IMR-90 (cell line): ENCODE measurements around the gene C14orf39. TPM values are rescaled to one million over a fixed set of nuclear protein-coding genes. Genes with fewer than 3 reads are reported as not detected.

Experiments
- ATAC-seq: fragments of 200-7000 bp; cut with Tn5 transposase; 2 replicates; pipeline ENCODE4 v1.9.1; 2020; ENCODE audit warnings: low read depth, mild to moderate bottlenecking, moderate library complexity
- BruUV-seq: library from RNA; stranded (reverse); fragments of 400-500 nt; replicated peaks from 2 replicates; lab custom pipeline; 2021; lab: Mats Ljungman, UMichigan
- CTCF ChIA-PET: fragments of 300-600 bp; formaldehyde crosslinking; extraction: SDS; loops from one replicate; lab custom pipeline; 2021; ENCODE audit warnings: antibody characterized with exemption; lab: Yijun Ruan, JAX
- POLR2A ChIA-PET: fragments of 300-600 bp; sonication (Branson Sonifier 250); formaldehyde crosslinking; loops from one replicate; lab custom pipeline; 2022; ENCODE audit warnings: antibody characterized with exemption; ENCODE audit not compliant: unreplicated experiment; lab: Charles Lee
- DNase-seq: peaks from one replicate; pipeline ENCODE4 v3.0.0; 2013
- H2AFZ ChIP-seq: replicated peaks from 2 replicates; pipeline ENCODE3; 2013; ENCODE audit warnings: low read length, mild to moderate bottlenecking; ENCODE audit not compliant: poor library complexity
- H2AK5ac ChIP-seq: 2 replicates; pipeline ENCODE4 v1.6.1; 2013; ENCODE audit warnings: low read depth, low read length, inconsistent platforms
- H2AK9ac ChIP-seq: replicated peaks from 2 replicates; pipeline ENCODE3; 2013; ENCODE audit warnings: mild to moderate bottlenecking, low read depth, low read length, moderate library complexity; ENCODE audit not compliant: poor library complexity
- H2BK120ac ChIP-seq: 2 replicates; pipeline ENCODE4 v1.6.1; 2013; ENCODE audit warnings: low read depth, low read length, inconsistent platforms
- H2BK15ac ChIP-seq: 3 replicates; pipeline ENCODE4 v1.6.1; 2013; ENCODE audit warnings: low read depth, low read length, inconsistent platforms
- H2BK20ac ChIP-seq: 2 replicates; pipeline ENCODE4 v1.6.1; 2013; ENCODE audit warnings: low read depth, mild to moderate bottlenecking, inconsistent platforms, low read length, moderate library complexity
- H2BK5ac ChIP-seq: 2 replicates; pipeline ENCODE4 v1.6.1; 2013; ENCODE audit warnings: mild to moderate bottlenecking, low read depth, low read length, inconsistent platforms; ENCODE audit not compliant: poor library complexity, severe bottlenecking
- H3K14ac ChIP-seq: replicated peaks from 2 replicates; pipeline ENCODE4 v1.6.1; 2013; ENCODE audit warnings: low read depth, low read length, inconsistent platforms
- H3K18ac ChIP-seq: 2 replicates; pipeline ENCODE4 v1.6.1; 2013; ENCODE audit warnings: low read depth, low read length, control low read depth
- H3K23ac ChIP-seq: 2 replicates; pipeline ENCODE4 v1.6.1; 2013; ENCODE audit warnings: low read depth, low read length, inconsistent platforms
- H3K27ac ChIP-seq: 2 replicates; pipeline ENCODE4 v1.5.1; 2013; ENCODE audit warnings: mild to moderate bottlenecking, control low read depth, low read length; ENCODE audit not compliant: insufficient read depth
- H3K27me3 ChIP-seq: 2 replicates; pipeline ENCODE4 v1.6.1; 2013; ENCODE audit warnings: low read length; ENCODE audit not compliant: control insufficient read depth, insufficient read depth
- H3K36me3 ChIP-seq: 2 replicates; pipeline ENCODE4 v1.6.1; 2013; ENCODE audit warnings: low read length, mixed read lengths; ENCODE audit not compliant: control insufficient read depth, insufficient read depth
- H3K4ac ChIP-seq: 2 replicates; pipeline ENCODE4 v1.6.1; 2013; ENCODE audit warnings: low read depth, low read length, inconsistent platforms
- H3K4me1 ChIP-seq: 2 replicates; pipeline ENCODE4 v1.6.1; 2013; ENCODE audit warnings: low read length, mixed read lengths; ENCODE audit not compliant: control insufficient read depth, insufficient read depth
- H3K4me2 ChIP-seq: 2 replicates; pipeline ENCODE4 v1.6.1; 2013; ENCODE audit warnings: low read depth, mild to moderate bottlenecking, control low read depth, low read length, moderate library complexity
- H3K4me3 ChIP-seq: 2 replicates; pipeline ENCODE4 v1.5.1; 2013; ENCODE audit warnings: low read depth, mild to moderate bottlenecking, control low read depth, low read length, moderate library complexity; ENCODE audit not compliant: insufficient read depth
- H3K56ac ChIP-seq: 2 replicates; pipeline ENCODE4 v1.6.1; 2013; ENCODE audit warnings: low read length, inconsistent platforms; ENCODE audit not compliant: insufficient read depth; ENCODE audit errors: extremely low read depth
- H3K79me1 ChIP-seq, 2 experiments: 2 replicates each; pipeline ENCODE4 v1.6.1; 2013; ENCODE audit warnings: low read length in 2 of 2, inconsistent platforms in 1 of 2, low read depth in 1 of 2
- H3K9ac ChIP-seq: 2 replicates; pipeline ENCODE4 v1.6.1; 2013; ENCODE audit warnings: low read depth, low read length, control low read depth
- H3K9me1 ChIP-seq: 2 replicates; pipeline ENCODE4 v1.6.1; 2013; ENCODE audit warnings: low read length, inconsistent platforms; ENCODE audit not compliant: insufficient read depth
- H3K9me3 ChIP-seq: 2 replicates; pipeline ENCODE4 v1.6.1; 2013; ENCODE audit warnings: low read length; ENCODE audit not compliant: control insufficient read depth, insufficient read depth
- H4K20me1 ChIP-seq: 2 replicates; pipeline ENCODE4 v1.6.1; 2013; ENCODE audit warnings: low read length, inconsistent platforms; ENCODE audit not compliant: insufficient read depth
- H4K5ac ChIP-seq: 2 replicates; pipeline ENCODE4 v1.6.1; 2013; ENCODE audit warnings: mild to moderate bottlenecking, low read depth, low read length, control low read depth
- H4K8ac ChIP-seq, 2 experiments: 2 replicates each; pipeline ENCODE4 v1.6.1; 2013; ENCODE audit warnings: low read depth in 2 of 2, low read length in 2 of 2, control low read depth in 1 of 2, inconsistent platforms in 1 of 2
- H4K91ac ChIP-seq: 2 replicates; pipeline ENCODE4 v1.6.1; 2013; ENCODE audit warnings: low read depth, low read length, inconsistent platforms; ENCODE audit not compliant: insufficient read depth
- BHLHE40 ChIP-seq: fragments of 150-350 bp; IDR thresholded peaks from 2 replicates; pipeline ENCODE4 v1.6.1; 2016; ENCODE audit warnings: mild to moderate bottlenecking, low read depth, low read length
- CEBPB ChIP-seq: IDR thresholded peaks from 2 replicates; pipeline ENCODE4 v1.6.1; 2012; ENCODE audit warnings: low read depth, low read length, improper control_type of control experiment
- CHD1 ChIP-seq: IDR thresholded peaks from 2 replicates; pipeline ENCODE4 v1.6.1; 2012; ENCODE audit warnings: low read depth, low read length, improper control_type of control experiment
- MAFK ChIP-seq: IDR thresholded peaks from 2 replicates; pipeline ENCODE4 v1.6.1; 2012; ENCODE audit warnings: low read depth, low read length, improper control_type of control experiment
- NFE2L2 ChIP-seq: fragments of 150-350 bp; IDR thresholded peaks from 2 replicates; pipeline ENCODE4 v1.6.1; 2016; ENCODE audit warnings: low read depth, mild to moderate bottlenecking, low read length
- POLR2A ChIP-seq: IDR thresholded peaks from 2 replicates; pipeline ENCODE4 v1.6.1; 2012; ENCODE audit warnings: mild to moderate bottlenecking, low read depth, low read length
- RAD21 ChIP-seq: IDR thresholded peaks from 2 replicates; pipeline ENCODE4 v1.6.1; 2012; ENCODE audit warnings: low read length, improper control_type of control experiment
- RCOR1 ChIP-seq: IDR thresholded peaks from 2 replicates; pipeline ENCODE4 v1.6.1; 2012; ENCODE audit warnings: mild to moderate bottlenecking, low read length, improper control_type of control experiment; ENCODE audit not compliant: insufficient replicate concordance
- WGBS, 2 experiments: methylation state at CpG; one replicate each; pipeline versions ENCODE4 v1.1.5 to v1.1.7; 2013; ENCODE audit warnings: missing lambda C conversion rate in 2 of 2; ENCODE audit not compliant: insufficient read length in 1 of 2; ENCODE audit errors: extremely low coverage in 2 of 2; 5-methylcytosine and 5-hydroxymethylcytosine counted together
- dilution Hi-C: fragments of 300-500 bp; cut with HindIII; formaldehyde crosslinking; loops from one replicate; pipeline ENCODE4 v1.14.3; 2018; ENCODE audit warnings: low sequenced_read_pairs; ENCODE audit not compliant: unreplicated experiment
- in situ Hi-C: fragments of 300-500 bp; cut with MboI; formaldehyde crosslinking; loops from 3 replicates; pipeline ENCODE4 v1.14.3; 2019; ENCODE audit warnings: low sequenced_read_pairs, inconsistent platforms, mixed read lengths
- intact Hi-C: fragments of 100-400 bp; cut with micrococcal nuclease; formaldehyde crosslinking; loops from 2 replicates; pipeline ENCODE4 v1.10.0; 2022
- polyA plus RNA-seq, 3 experiments: library from polyadenylated mRNA; depleted of rRNA; stranded (reverse); fragments of >200 nt; gene quantifications; 2 replicates each; pipeline ENCODE4 v1.2.3, GENCODE V29; 2012; ENCODE audit warnings: low replicate concordance in 1 of 3
- total RNA-seq: library from RNA; depleted of rRNA; stranded (reverse); fragments of >200 nt; gene quantifications from 2 replicates; pipeline ENCODE4 v1.2.3, GENCODE V29; 2012
- TF ChIP-seq, protein P1 (sequence below): fragments of 150-350 bp; IDR thresholded peaks from 2 replicates; pipeline ENCODE4 v1.6.1; 2016; ENCODE audit warnings: low read depth, mild to moderate bottlenecking, low read length, moderate library complexity, borderline replicate concordance
- TF ChIP-seq, protein P2 (sequence below): fragments of 150-350 bp; IDR thresholded peaks from 2 replicates; pipeline ENCODE4 v1.6.1; 2017; ENCODE audit warnings: mild to moderate bottlenecking, antibody characterized with exemption, low read length, low read depth

The C14orf39 gene
- total and polyA plus RNA-seq, 2 of the 4 experiments (the other 2 are of a cell fraction) = 0.36 to 0.38 TPM

- Histone ChIP-seq H2AK9ac (no peak within 1 kb of the TSS), H3K36me3 (no peaks in the 10 kb centered on the region), H3K79me1 (no peaks in the 10 kb centered on the region), H3K18ac (no peak within 1 kb of the TSS), H2BK20ac (no peak within 1 kb of the TSS), H3K23ac (no peak within 1 kb of the TSS), H4K91ac (no peak within 1 kb of the TSS), H2AK5ac (no peak within 1 kb of the TSS), H3K4me3 (no peak within 1 kb of the TSS), H4K8ac (no peak within 1 kb of the TSS), H3K4ac (no peak within 1 kb of the TSS), H3K9ac (no peak within 1 kb of the TSS), H3K9me3 (peaks cover 17% of the 10 kb centered on the region), H3K14ac (no peak within 1 kb of the TSS), H2AFZ (peak within 1 kb of the TSS; percentile 46), H2BK15ac (no peak within 1 kb of the TSS), H3K9me1 (no peaks in the 10 kb centered on the region), H2BK5ac (no peak within 1 kb of the TSS), H3K4me1 (peaks cover 2% of the 10 kb centered on the region; the same call in 1 of the 2 replicates), H3K27ac (no peak within 1 kb of the TSS), H3K56ac (no peak within 1 kb of the TSS), H3K4me2 (no peak within 1 kb of the TSS; the same call in 1 of the 2 replicates), H2BK120ac (no peak within 1 kb of the TSS), H4K5ac (no peak within 1 kb of the TSS), H3K27me3 (peaks cover 89% of the 10 kb centered on the region), H4K20me1 (no peaks in the 10 kb centered on the region)
- no TSS peak for BruUV-seq
- ATAC-seq = peak; percentile 54
- TF ChIP-seq, protein P1, sequence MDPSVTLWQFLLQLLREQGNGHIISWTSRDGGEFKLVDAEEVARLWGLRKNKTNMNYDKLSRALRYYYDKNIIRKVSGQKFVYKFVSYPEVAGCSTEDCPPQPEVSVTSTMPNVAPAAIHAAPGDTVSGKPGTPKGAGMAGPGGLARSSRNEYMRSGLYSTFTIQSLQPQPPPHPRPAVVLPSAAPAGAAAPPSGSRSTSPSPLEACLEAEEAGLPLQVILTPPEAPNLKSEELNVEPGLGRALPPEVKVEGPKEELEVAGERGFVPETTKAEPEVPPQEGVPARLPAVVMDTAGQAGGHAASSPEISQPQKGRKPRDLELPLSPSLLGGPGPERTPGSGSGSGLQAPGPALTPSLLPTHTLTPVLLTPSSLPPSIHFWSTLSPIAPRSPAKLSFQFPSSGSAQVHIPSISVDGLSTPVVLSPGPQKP = no peak
- no peak for TF ChIP-seq POLR2A
- no peak for TF ChIP-seq RAD21
- TF ChIP-seq BHLHE40 = no peak
- no peak for TF ChIP-seq CEBPB
- TF ChIP-seq MAFK = no peak
- no peak for TF ChIP-seq NFE2L2
- no peak for TF ChIP-seq CHD1
- TF ChIP-seq RCOR1 = no peak
- TF ChIP-seq, protein P2, sequence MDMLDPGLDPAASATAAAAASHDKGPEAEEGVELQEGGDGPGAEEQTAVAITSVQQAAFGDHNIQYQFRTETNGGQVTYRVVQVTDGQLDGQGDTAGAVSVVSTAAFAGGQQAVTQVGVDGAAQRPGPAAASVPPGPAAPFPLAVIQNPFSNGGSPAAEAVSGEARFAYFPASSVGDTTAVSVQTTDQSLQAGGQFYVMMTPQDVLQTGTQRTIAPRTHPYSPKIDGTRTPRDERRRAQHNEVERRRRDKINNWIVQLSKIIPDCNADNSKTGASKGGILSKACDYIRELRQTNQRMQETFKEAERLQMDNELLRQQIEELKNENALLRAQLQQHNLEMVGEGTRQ = no peak
- DNase-seq = peak; percentile 24
- intact Hi-C loops = no loop called here
- ChIA-PET CTCF (no interaction called here), POLR2A (no interaction called here)
- 1% methylated on average over 30 of the region's 55 CpGs; no CpG with 5 or more reads in 1 of the 2 experiments for WGBS, 2 experiments
- dilution Hi-C loops = no loop called here
- in situ Hi-C loops = no loop called here
Observed at GRCh38 chr14:60508707-60509437, 23.0 kb upstream of the C14orf39 start, which contains the start of gene SIX6. SIX6 (plus strand) TSS chr14:60509146; CDS start chr14:60509399, 253 bp downstream.
